Left cardiac atrium (tissue), 4 donors: Measurements from ENCODE around the gene HSFX3. TPM values are rescaled to one million over a fixed set of nuclear protein-coding genes. Genes with fewer than 3 reads are reported as not detected.
"Not testable (repeated sequence)": the region's sequence is repeated elsewhere in the genome, so short reads cannot be mapped to it uniquely, and the experiment has no call there.

Experiments
- ATAC-seq, 2 donors: fragments of 200-7000 bp; cut with Tn5 transposase; one replicate each; pipeline ENCODE4 v1.9.1; 2020; ENCODE audit warnings: mild to moderate bottlenecking in 2 of 2, moderate library complexity in 2 of 2
- DNase-seq: peaks from one replicate; pipeline ENCODE4 v3.0.0-alpha.2; 2020
- intact Hi-C, 2 donors: fragments of 100-400 bp; cut with DNase I; formaldehyde crosslinking; loops; one replicate each; pipeline versions ENCODE4 v1.14.1 to v1.15.1; 2022 to 2023
- total RNA-seq, 2 donors: library from RNA; stranded (reverse); fragmentation: NEBNext Ultra II Directional; extraction: Animal tissue kit (Norgen Biotek cat#: 25700); gene quantifications; one replicate each; pipeline ENCODE4 v1.2.1, GENCODE V29; 2021
- donor health status: DM: no; HTN: yes; CAD: no.
- donor health status: DM: no; HTN: yes; CAD: no; lungs with severe emphysema.
- donor health status: DM: yes; HTN: yes; CAD: no.
- donor health status: Dilated cardiomyopathy.

Gene HSFX3
- total RNA-seq, 2 donors from 2014 or later = not detected

DNA sequence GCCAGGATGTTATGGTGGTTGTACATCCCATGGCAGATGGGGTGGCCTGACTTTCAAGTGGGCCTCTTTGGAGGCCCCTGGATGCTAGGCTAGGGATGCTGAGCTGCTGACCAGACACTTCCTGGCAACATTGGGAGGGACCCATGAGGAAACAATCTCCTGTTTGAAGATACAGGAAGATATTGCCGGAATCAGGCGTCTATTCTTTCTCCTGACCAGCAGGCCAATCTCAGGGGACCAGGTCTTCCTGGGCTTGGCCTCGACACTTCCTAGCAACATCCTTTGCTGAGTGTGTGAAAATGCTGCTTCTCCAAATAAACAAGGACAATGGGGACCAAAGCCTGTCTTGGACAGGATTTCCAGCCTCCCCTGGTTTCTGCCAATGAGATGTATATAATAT lies 1.9 kb downstream of the HSFX3 start:
- intact Hi-C loops, ATAC-seq, DNase-seq: not testable (repeated sequence)

DNA sequence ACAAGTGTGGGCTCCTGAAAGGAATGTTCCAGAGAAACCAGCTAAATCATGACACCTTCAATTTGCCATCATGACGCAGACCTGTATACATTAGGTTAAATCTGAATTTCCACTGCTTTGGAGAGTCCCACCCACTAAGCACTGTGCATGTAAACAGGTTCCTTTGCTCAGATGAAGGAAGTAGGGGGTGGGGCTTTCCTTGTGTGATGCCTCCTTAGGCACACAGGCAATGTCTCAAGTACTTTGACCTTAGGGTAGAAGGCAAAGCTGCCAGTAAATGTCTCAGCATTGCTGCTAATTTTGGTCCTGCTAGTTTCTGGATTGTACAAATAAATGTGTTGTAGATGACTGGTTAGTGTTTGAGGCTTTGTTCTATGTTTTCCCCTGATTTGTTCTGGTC lies 2.8 kb downstream of the HSFX3 start:
- DNase-seq, intact Hi-C loops, ATAC-seq: not testable (repeated sequence)

DNA sequence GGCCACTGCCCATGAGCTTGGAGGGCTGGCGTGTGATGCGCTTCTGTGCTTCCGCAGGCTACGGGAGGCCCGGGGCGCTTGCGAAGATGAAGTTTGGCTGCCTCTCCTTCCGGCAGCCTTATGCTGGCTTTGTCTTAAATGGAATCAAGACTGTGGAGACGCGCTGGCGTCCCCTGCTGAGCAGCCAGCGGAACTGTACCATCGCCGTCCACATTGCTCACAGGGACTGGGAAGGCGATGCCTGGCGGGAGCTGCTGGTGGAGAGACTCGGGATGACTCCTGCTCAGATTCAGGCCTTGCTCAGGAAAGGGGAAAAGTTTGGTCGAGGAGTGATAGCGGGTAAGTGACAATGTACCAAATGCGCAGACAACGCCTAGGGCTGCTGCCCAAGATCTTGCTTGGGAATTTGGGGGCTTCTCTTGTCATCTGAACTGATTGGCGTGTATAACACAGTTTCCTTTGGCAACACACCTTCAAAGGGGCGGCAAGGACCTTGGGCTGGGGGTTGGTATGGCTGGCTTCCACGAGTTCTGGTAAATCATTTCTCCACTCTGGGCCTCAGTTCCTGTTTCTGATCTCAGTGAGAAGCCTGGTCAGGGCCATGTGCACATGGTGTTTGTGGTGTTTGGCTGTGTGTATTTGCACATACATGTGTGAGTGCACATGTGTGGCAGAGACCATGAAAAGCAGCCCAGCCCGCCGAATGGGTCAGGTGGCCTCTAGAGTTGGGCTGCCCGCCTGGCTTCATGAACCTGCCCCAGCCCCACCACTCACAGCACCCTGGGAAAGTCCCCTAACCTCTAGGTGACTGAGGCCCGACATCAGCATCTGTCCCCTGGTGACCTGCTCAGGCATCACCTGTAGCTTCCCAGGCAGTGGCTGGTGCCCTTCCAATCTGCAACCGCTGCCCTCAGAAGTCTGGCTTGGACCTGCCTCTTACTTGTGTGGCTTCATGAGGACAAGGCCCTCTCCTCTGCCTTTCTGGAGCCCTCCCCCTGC lies 3.9 kb downstream of the HSFX3 start:
- DNase-seq, intact Hi-C loops, ATAC-seq: not testable (repeated sequence)

DNA sequence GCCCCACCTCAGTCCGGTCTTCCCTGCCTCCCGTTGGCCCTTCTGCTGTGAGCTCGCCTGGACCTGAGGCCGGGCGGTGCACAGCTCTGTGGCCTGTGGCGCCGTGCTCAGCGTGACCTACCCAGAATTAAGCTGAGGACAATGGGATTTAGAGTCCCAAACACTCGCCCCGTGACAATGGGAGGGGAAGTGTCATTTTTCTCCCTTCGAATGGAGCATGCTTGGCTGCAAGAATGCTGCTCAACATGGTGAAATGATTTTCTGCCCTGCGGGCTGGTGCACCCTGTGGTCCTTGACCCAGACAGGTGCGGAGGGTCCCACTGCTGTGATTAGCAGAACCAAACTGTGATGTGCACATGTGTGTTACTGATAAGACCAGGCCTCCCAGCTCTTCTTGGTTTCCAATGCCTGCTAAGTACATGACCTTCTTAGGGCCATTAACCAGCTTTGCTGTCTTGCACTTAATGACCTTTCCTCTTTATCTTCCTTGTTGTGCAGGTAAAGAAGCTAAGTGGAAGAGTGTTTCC lies 8.1 kb downstream of the HSFX3 start:
- no peak for DNase-seq

DNA sequence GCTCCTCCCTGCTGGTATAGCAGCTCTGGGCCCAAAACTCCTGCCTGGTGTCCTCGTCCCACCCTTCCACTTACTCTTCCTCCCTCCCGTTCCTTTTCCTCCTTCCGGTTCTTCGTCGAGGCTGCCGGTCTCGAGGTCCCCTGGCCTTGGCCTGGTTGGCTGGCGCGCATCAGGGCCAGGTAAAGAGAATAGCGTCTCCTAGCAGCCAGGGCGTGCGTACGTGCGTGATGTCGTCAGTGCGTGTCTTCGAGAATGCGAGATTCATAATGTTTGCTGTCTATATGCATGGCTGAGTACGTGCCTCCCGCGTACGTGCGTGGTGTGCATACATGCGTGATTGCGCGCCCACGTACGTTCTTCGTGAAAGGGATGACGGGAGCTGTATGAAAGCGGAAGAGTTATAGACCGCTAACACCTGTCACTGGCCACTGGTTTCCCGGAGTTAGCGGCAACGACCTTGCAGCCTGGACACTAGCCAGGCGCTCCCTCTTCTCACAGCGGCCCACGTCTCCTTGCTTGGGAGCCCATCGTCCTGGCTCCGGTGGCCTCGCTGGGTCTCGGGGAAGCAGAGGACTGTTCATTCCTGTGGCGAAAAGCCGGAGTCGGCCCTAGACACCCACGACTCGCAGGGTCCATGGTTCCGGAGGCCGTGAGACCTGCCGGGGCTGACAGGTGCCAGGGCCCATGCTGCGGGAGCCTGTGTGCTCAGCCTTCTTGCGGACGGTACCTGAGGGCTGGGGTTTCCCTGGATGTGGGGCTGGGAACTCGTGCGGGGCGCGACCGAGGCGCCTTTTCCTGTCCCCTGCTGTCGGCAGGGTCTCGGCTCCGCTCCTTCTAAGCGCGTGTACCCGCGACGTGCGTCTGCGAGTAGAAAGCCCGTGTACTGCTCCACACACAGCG lies 8.9 kb downstream of the HSFX3 start, which contains the start of gene EOLA1:
Gene EOLA1 (plus strand): TSS at position 392 of the 900 bp plus-strand sequence. CDS start 4,619 bp downstream, outside the sequence.
- peak; percentile 90 for DNase-seq
- peak; percentile 46 to 67 for ATAC-seq
- intact Hi-C loops = no loop called here

More for the DNA sequence above, 8.1 kb downstream of the HSFX3 start:
- ATAC-seq = no peak
- intact Hi-C loops = no loop called here

DNA sequence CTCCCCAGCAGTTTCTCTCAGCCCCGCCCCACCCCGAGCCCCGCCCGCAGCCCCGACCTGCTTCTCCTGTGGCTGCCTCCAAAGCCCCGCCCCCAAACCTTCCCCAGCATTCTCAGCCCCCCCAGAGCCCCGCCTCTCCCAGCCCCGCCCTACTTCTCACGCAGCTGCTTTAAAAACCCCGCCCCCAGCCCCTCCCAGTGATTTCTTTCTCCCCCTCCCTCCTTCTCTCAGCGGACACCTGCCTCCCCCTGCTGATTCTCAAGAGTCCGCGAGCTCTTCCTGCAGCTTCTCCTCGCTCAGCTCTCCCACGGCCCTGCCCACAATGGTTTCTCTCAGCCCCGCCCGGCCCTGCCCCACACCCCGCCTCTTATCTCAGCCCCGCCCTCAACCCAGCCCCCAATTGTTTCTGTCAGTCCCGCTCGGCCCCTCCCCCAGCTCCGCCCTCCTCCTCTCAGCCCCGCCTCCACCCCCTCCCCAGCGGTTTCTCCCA lies 9.5 kb downstream of the HSFX3 start:
- ATAC-seq (peak; percentile 80 to 85), DNase-seq (peak; percentile 95)
- intact Hi-C loops = no loop called here

DNA sequence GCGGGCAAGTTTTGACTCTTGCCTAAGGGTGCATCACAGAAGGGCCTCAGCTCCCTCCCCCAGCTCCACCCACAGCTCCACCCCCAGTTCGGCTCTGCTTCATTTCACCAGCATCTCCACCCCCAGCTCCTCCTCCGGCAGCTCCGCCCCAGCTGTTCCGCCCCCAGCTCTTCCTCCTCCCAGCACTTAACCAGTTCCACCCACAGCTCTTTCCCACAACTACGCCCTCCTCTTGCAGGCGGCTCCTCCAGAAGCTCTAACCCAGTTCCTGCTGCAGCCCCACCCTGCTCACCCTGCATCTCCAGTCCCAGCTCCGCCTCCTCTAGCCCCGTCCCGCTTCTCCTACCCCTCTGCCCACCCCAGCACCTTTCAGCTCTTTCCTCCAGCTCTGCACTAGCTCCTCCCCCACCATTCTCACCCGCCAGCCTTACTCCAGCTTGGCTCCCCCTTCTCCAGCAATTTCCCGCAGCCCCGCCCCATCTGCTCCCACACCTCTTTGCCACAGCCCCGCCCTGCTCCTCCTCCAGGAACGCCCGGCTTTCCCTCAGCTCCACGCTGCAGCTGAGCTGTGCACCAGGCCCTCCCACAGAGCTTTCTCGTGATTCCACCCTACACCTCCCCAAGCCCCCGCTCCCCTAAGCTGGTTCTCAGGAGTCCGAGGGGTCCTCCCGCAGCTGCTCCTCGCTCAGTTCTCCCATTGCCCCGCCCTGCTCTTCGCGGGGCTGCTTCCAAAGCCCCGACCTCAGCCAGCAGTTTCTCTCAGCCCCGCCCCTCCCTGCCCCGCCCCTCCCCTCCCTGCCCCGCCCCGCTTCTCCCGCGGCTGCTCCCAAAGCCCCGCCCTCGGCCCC lies 10.2 kb downstream of the HSFX3 start:
- ATAC-seq (peak; percentile 71 to 75), DNase-seq (peak; percentile 91)
- intact Hi-C loops = no loop called here

DNA sequence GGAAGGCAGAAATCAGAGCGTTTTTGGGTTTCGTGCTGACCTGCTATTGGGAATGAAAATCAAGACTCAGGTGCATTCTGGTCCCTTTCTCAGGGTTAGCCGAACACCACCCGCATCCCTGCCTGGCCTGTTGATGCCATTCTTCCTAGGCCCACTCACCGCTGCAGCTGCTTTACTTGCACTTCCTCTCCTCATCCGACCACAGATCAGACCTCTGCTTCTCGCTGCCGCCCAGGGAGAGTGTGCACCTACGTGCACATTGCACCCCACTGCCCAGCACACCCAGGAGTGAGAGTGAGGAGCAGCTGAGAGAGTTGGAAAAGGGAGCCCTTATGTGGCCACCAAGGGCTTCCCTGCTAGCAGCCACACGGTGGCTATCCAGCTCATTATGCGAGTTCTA lies 12.2 kb downstream of the HSFX3 start:
- DNase-seq, intact Hi-C loops, ATAC-seq: not testable (repeated sequence)

DNA sequence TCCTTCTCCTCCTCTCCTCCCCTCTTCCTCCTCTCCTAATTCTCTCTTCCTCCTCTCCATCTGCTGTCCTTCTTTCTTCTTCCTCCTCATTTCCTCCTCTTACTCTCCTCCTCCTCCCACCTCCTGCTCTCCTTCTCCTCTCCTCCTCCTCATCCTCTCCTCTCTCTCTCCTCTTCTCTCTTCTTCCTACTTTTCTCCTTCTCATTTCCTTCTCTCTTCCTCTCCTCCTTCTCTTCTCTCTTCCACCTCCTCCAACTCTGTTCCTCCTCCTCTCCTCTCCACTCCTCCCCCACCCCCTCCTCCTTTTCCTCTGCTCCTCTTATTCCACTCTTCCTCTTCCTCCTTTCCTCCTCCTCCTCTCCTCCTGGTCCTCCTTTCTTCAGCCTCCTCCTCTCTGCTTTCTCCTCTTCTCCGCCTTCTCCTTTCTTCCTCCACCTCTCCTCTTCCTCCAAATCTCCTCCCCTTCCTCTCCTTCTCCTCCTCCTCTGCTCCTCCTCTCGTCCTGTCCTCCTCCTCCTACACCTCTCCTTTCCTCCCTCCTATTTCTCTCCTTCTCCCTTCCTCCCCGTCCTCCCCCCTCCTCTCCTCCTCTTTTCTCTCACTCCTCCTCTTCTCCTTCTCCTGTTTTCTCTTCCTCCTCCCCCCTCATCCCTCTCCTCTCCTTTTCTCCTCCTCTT lies 14.7 kb downstream of the HSFX3 start:
- intact Hi-C loops, DNase-seq, ATAC-seq: not testable (repeated sequence)

DNA sequence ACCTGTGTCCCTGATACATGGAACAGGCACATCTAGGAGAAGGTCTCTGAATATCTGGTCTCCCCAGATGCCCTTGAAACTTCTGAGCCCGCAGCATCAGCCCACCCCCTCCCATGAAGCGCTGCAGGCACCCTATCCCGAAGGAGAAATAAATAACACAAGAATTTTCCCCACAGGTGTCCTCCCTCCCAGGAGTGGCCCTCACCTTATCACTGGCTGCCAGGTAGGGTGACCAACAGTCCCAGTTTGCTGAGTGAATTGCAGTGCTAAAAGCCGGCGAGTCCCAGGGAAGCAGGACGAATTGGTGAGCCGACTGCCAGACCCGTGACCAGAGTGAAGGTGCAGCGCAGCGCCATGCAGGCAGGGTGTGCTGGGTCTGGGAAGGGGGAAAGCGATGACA lies 15.7 kb downstream of the HSFX3 start:
- DNase-seq, intact Hi-C loops, ATAC-seq: not testable (repeated sequence)

DNA sequence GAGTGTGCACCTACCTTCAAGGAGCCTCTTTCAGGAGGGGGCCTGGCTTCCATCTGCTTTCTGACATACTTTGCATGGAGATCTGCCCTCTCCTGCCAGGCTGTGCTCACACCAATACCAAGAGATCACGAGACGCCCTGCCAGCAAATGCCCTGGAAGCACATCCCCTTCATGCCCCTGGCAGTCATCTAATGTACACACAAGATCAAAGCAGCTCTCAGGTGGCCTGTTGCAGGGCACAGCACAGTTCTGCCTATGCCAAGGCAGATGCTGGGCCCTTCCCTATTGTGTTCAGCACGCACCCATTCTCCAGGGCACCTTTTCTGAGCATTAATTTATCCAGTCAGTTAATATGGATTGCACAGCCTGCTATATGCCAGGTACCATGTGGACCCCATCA lies 16.9 kb downstream of the HSFX3 start:
- ATAC-seq, intact Hi-C loops, DNase-seq: not testable (repeated sequence)

DNA sequence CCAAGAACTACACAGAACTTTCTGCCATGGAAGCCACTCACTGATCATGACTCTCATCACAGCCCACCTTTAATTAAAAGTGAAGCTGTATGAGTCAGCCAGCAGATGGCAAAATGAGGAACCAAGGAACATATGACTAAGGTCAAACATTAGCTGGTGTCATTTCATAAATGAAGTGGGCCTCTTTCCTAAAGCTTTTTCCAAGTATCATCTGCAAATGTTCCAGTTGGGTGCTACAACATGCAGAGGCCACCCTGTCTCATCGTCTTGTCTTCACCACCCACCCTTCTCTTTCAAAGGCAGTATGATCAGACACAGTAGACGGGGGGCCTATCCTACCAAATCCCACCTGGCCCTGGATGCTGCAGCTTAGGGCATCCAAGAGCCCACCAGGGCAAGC lies 18.1 kb downstream of the HSFX3 start:
- intact Hi-C loops = no loop called here
- no peak for DNase-seq
- ATAC-seq = no peak

DNA sequence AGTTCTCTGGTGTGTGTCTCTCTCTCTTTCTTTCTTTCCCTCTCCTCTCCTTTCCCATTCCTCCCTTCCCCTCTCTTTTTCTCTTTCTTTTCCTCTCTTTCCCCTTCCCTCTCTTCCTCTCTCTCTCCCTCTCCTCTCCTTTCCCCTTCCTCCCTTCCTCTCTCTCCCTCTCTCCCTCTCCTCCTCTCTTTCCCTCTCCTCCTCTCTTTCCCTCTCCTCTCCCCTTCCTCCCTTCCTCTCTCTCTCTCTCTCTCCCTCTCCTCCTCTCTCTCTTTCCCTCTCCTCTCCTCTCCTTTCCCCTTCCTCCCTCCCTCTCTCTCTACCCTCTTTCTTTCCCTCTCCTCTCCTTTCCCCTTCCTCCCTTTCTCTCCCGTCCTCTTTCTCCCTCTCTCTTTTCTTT lies 21.3 kb downstream of the HSFX3 start:
- no peak for ATAC-seq
- no peak for DNase-seq
- intact Hi-C loops = no loop called here

DNA sequence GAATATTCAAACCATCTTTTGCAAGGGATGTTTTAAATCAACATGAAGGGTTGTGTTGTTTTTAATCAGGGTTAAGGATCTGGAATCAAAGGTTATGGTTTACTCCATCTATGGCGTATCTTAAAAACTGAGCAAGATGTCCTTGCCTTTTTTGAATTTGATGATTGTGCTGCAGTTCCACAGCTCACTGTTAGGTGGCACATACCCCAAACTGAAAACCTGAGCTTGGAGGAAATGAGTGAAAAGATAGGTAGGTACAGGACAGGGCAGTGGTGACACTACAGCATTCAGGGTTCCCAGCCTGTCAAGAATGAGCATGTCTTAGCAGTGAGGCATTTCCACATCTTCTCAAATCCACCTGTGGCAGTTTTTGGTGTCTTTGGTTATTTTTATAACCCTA lies 22.0 kb downstream of the HSFX3 start:
- DNase-seq (no peak), ATAC-seq (peak in 1 of 2 donors; percentile 17)
- intact Hi-C loops = no loop called here

DNA sequence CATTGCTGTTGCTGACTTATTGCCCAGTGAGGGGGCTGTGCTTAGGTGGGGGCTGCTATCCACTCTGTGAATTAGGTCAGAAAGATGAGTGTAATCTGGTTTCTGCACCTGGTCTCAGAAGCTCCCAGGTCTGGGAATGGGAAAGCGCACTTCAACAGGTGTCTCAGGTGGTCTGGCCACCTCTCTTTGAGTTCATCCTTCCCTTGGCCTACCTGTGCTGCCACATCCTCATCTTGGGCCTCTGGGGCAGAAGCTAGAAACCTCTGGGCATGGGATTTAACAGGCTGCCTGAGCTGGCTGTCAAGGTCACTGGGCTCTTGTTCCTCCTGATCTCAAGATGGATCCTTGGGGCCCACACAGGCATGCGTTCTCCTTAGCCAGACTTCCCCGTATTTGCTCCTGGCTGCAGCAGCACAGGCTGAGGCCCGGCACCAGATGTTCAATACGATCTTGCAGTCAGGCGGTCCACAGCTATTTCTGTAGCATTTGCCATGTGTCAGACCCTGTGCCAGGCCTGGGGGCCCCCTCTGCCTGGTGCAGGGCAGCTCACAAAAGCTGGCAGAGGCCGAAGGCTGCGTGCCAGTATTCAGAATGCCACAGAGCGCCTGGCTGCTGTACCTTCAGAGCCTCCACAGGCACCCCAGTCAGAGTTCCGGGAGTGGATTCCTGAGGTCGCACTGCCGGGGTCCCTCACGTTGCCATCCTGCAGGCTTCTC lies 23.2 kb downstream of the HSFX3 start:
- DNase-seq, intact Hi-C loops: not testable (repeated sequence)
- ATAC-seq = peak; percentile 44 to 64

DNA sequence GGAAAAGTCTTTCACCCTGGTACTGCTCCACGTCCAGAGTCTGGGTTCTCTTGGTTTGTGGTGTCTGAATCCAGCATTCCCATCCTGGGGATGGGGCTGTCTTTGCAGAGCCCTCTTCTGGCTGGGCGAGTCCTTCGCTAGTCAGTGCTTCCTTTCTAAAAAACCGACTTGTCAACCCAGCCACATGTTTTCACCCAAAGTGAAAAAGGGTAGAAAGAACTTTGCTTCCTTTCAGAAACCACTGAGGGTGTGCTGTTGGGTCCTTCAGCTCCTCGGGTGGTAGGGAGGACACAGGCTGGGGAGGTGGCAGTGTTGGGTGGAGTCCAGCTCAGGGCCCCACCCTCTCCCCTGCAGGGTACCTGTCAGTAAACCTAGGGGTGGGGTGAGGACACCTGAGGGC lies 23.8 kb downstream of the HSFX3 start:
- DNase-seq, intact Hi-C loops: not testable (repeated sequence)

DNA sequence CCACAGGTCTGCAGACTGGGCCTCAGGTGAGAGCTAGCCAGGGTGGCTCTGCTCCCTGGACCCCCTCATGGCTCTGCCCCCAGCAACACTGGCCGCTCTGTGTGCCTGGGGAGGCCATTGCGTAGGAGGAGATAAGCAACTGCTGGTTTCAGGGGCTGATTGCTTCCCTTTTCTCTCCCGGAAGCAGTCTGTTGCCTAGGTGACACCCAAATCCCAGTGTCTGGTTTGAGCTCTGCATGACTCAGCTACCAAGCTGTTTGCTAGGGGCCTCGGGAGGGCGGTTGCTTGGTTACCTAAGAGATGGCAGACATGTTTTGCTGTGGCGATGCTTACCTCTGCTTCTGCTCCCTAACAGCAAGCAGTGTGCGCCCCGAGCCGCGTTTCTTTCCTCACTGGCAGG lies 24.3 kb downstream of the HSFX3 start:
- intact Hi-C loops = not testable (repeated sequence)
- DNase-seq (peak; percentile 60), ATAC-seq (peak; percentile 77 to 86)

More for the DNA sequence above, 23.8 kb downstream of the HSFX3 start:
- peak; percentile 12 to 23 for ATAC-seq
